Astrocyte of the hippocampus (primary cell): ENCODE data around the gene CAMTA1.

Experiments used
- DNase-seq: peaks from one replicate; pipeline ENCODE4 v3.0.0; 2011; ENCODE audit warnings: low read depth, low spot score

Gene CAMTA1

GRCh38 chr1:7002728-7003127 lies 217.5 kb downstream of the CAMTA1 start:
- DNase-seq: no peak

GRCh38 chr1:7003676-7004075 lies 218.4 kb downstream of the CAMTA1 start:
- DNase-seq: no peak

GRCh38 chr1:7004181-7004580 lies 218.9 kb downstream of the CAMTA1 start:
- DNase-seq: no peak

GRCh38 chr1:7005762-7006161 lies 220.5 kb downstream of the CAMTA1 start:
- no peak for DNase-seq

DNA sequence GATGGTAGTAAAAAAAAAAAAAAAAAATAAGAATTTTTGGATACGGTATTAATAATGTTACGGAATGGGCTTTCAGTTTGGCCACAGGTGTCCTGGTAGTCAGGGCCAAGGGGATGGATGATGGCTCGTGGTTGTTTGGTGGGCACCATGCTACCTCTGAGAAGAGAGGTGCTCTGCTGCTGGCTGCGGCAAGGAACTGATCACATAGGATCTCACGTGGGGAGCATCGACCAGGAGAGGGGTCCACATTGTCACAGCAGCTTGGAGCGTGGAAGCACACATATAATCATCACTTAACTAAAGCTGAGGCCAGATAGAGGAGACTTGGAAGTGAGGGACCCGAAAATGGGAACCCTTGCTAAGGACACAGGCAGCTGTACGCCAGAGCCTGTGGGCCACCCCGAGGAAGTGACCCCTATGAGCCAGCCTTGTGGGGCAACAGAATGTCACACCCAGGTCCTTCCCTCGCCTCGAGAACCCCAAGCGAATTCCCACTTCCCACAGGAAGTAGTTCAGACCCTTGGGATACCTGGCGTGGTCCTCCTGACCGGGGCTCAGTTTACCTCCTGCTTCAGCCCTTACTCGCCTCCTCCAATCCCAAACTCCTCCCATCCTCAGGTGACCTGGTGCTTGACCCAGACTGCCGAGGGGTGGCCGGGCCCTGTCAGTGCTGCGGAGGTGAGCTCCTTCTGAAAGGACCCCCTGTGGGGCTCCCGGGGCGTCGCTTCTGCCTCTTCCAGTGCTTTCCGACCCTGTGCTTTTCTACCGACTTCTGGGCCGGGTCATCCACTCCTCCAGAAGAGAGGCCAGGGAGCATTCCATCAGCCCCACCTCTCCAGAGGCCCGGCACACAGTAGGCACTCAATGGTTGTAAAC lies 222.0 kb downstream of the CAMTA1 start:
- no peak for DNase-seq

DNA sequence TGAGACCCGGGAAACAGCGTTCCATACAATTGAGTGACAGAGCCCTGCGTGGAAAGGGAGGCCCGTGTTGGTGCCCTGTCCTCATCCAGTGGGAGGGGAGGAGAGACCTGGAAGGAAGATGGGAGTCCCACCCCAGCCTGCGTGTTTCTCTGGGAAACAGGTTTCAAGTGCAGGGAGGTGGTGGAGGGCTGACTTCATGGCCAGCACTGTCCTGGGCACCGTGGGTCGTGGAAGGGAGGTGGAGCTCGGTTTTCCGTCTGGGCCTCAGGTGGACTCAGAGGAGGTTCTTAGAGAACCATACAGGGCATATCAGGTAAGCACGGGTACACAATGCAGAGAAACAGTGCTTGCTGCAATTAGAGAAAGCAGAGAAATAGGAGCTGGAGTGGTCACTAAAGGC lies 222.6 kb downstream of the CAMTA1 start:
- DNase-seq: no peak

DNA sequence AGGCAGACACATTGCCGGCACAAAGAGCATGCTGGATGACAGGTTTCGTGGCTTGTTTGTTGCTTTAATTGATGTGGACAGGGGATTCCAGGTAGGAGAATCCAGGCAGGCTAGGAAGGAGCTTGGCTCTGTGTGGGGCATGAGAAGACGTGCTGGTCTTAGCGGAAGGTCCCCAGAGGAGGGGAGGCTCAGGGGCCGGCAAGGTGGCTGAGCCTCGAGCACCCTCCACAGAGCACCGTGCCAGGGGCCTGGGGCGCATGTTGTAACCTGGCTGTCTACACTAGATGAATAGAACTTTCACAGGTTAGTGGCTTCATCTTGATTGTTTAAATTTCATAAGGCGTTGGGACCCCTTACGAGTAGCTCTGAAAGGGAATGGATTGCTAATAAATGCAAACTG lies 223.1 kb downstream of the CAMTA1 start:
- DNase-seq: no peak

DNA sequence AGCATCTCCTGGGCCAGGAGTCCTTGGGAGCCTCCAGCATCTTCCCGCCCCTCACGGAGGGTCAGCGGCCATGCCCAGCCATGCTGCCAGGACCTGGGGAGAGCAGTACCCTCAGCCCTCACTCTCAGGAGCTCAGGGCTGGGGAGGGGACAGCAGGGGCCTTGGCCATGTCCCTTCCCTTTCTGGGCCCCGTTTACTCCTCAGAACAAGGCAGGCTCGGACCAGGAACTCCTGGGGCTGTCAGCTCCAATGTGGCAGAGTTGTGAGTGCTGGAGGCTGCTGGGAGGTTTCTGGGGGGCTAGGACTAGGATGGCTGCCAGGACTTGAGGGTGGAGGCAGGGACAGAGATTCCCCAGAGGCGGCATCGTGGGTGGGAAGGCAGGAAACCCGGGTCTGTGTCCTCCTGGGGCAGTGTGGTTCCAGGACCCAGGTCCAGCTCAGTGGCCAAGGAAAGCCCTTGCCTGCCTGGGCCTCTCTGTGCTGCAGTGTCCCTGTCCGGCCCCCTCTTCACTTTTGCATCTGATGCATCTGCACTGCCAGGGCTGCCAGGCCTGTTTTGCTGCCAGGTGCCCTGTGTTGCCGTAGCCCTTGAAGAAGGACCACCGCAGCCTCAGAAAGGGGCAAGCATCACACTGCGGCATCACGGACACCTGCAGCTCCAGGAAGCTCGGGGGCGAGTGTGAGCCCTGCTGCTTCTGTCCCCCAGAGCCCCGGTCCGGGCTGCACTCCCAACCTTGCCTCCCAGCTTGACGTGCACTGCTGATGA lies 223.9 kb downstream of the CAMTA1 start:
- DNase-seq: no peak

DNA sequence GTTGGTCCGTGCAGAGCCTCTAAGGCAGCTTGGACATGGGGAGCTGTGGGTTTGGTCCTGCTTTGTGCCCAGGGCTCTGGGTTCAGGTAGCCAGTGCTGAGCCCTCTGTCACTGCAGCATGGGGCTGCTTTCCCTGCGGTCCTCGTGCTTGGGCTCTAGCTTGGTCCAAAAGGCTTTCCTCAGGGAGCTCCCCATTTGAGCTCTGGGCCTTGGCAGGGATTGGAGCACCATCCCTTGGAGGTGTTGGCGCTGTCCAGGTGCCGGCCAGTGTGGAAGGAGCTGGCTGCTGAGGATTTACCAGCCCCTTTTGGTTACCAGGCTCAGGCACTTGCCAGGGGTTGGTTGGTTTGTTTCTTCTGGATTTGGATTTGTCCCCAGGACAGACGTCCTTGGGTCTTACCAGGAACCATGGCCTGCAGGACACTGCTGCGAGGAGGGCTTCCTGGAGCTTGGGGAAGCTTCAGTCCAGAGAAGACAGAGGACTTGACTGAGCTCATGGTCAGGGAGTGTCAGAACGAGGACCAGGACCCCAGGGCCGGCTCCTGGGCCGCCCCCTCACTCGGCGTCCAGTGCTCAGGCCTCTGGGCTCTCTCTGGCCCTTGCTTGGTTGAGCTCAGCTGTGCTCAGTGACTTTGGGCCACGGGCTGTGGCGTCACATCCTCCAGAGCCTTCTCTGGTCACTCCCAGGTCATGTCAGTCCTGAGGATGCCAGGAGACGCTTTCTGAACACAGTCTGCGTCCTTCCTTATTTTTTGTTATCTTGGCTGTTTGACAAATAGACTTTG lies 224.7 kb downstream of the CAMTA1 start:
- DNase-seq: no peak

DNA sequence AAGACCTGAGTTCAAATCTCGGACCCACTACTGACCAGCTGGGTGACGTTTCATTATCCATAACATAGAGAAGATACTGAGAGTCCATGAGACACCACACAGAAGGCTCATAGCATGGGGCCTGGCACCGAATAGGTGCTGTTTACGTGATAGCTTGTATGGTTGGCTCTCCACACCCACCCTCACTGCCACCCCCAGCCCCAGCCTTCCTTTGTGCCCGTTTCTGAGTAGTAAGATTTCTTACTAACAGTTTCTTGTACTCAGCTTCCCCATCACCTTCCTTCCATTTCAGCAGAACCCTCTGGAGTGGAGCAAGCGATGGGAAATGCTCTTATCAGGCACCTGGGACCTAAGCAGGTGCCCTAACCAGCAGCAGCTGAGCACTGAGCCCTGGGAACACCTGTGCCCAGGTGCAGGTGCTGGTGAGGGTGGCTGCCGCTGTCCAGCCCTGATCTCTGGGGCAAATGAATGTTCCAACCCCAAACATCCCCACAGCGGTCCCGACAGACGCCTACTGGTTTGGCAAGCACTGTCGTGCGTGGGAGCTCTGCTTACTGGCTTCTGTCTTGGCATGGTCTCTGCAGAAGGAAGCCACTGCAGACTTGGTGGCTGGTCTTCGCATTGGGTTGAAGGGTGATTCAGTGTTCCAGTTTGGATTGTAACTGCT lies 225.4 kb downstream of the CAMTA1 start:
- no peak for DNase-seq

- no peak for DNase-seq
These were observed 226.6 kb downstream of the CAMTA1 start for GRCh38 chr1:7011826-7012225.

- no peak for DNase-seq
These were observed 227.2 kb downstream of the CAMTA1 start for GRCh38 chr1:7012461-7012924.

DNA sequence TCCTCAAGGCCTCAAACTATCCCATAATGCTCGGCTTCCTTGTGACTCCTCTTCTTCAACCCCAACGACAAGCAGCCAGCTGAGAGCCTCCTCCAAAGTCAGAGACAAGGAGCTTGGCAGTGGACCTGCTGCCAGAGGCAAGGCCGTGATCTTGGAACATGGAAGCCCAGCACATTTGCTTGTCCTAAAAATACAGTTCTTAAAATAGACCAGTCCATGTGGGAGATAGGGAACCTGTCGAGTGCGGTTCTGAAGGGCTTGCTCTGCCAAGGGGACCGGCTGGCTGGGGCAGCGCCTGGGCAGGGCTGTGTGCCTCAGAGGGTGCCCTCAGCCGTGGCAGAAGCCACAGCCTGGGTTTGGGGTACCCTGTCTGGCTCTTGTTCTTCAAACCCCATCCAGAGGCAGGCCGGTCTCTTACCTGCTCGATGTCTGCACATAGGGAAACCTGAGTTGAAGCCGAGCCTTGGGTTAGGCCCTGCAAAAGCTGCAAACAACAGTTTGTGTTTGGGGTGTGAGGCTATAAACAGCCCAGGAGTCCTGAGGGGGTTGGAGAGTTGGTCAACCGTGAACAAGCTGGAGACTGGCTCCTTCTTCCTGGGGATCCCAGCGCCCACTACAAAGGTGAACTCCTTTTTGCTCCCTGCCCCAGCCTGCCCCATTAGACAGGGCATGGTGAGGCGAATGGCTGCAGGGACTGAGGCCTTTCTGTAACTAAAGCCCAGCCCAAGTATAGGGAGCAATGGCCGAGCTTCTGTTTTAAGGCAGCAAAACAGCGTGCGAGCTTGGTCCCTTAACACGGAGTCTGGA lies 228.8 kb downstream of the CAMTA1 start:
- DNase-seq: no peak

GRCh38 chr1:7014640-7014930 lies 229.3 kb downstream of the CAMTA1 start:
- no peak for DNase-seq

GRCh38 chr1:7015022-7015421 lies 229.8 kb downstream of the CAMTA1 start:
- no peak for DNase-seq

- DNase-seq: no peak
These were observed 233.1 kb downstream of the CAMTA1 start for GRCh38 chr1:7018351-7018750.

GRCh38 chr1:7018826-7019225 lies 233.6 kb downstream of the CAMTA1 start:
- no peak for DNase-seq

GRCh38 chr1:7019510-7019909 lies 234.3 kb downstream of the CAMTA1 start:
- no peak for DNase-seq

DNA sequence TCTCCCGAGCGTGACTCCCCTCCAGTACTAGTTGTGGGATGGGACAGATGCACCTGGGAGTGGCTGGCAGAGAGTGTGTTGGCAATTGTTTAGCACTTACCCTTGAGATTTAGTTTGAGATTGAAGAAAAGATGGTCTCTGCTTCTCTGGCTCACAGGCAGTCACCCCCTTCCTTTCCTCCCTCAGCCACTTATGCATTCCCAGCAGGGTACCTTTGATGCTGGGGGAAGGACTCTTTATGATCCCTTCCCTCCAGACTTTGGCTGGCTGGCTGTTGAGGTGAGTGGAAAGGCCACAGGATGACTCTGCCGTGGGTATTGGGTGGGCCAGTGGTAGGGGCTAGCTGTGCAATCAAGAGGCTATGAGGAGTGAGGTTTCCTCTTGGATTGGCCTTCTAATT lies 236.8 kb downstream of the CAMTA1 start:
- no peak for DNase-seq

DNA sequence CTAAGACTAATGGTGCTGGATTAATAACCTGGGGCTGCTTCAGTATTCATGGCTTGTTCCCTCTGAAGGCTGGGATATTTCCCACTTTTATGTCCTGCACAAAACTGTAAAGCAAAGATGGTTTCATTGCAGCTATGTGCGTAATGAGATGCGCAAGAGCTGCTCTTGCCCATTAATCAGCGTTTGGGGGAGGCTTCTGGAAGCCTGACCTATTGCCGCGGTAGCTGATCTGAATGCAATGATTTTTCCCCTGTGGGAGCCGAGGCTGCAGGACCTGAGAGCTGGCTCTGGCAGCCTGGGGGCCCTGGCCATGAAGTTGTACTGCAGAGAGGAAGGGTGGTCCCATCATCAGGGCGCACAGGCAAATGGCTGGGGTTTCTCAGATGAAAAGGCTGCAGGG lies 239.8 kb downstream of the CAMTA1 start:
- no peak for DNase-seq

- DNase-seq: no peak
These were observed 240.9 kb downstream of the CAMTA1 start for GRCh38 chr1:7026169-7026568.
